Effector CD4-positive, alpha-beta T cell (primary cell): ENCODE results near the gene ARL13B.
"Not testable (repeated sequence)": the region's sequence is repeated elsewhere in the genome, so short reads cannot be mapped to it uniquely, and the experiment has no call there.

ENCODE experiments used
- DNase-seq: peaks from one replicate; pipeline ENCODE4 v3.0.0-alpha.2; 2020

Gene ARL13B

GRCh38 chr3:94063496-94064119, 83.7 kb downstream of the ARL13B start:
- no peak for DNase-seq

GRCh38 chr3:94064243-94064860, 84.4 kb downstream of the ARL13B start:
- no peak for DNase-seq

- no peak for DNase-seq
Measured at GRCh38 chr3:94065122-94065521, 85.2 kb downstream of the ARL13B start.

GRCh38 chr3:94065819-94066480, 86.0 kb downstream of the ARL13B start:
- DNase-seq, result no peak

DNA sequence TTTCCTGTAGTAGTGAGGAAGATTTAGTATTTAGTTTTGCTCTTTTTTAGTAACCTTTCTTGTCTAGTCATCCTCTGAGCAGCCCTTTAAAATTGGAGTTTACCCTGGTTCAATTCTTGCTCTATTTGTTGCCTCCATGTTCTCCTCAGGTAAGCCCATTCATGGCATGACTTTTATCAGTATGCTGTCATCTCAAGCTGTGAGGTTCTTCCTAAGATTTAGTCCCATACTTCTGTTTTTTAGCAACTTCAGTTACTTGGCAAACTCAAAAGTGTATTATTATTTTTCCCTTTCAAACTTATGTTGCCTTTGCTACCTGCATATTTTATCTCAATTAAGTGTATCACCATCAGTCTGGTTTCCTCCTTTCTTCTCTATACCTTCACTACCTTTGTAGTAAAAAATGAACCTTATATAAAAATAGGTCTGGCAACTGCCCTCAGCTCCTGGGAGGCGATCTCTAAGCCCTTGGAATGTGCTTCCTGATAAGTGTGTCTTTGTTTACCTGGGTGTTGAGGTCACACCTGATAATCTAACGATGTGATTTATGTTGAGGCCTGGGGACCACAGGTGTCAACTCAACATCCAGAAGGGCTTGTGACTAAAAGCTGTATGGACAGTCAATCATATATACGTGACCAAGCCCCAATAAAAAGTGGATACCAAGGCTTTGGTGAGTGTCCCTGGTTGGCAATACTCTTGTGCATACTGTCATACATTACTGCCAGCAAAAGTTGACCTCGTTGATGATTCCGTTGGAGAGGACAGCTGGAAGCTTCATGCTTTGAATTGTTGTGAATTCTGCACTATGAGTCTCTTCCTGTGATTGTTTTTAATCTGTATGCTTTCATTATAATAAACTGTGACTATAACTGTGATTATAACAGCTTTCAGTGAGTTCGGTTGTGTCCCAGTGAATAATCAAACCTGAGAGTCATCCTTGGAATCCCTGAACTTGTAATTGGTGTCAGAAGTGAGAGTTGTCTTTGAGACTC, 86.8 kb downstream of the ARL13B start:
- no peak for DNase-seq

DNA sequence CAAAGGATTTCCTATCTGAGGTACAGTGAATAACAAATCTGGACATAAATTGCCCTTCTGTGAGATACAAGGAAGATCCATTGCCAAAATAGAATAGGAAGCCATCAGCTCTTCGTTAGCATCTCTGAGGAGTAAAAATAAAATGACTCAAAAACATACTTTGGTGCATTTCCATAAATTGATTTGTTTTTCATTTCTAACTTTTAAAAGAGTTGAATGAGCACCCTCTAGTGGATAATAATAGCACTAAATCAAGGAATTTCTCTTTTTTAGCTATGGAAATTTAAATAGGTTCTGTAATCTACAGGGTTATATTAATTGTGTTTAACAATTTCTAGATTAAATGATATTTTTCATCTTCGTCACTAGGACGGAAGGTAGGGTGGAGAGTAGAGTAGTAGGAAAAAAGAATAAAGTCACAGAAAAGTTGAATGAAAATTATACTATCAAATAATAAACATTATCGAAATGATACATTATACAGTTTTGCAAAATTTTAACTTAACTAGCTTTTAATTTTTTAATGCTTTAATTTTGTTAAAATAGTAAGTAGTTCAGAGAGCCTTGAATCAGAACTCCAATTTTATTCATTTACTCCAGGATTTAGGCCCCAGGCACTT, 89.3 kb downstream of the ARL13B start:
- DNase-seq, result no peak

GRCh38 chr3:94070341-94070911, 90.5 kb downstream of the ARL13B start:
- DNase-seq, result no peak

DNA sequence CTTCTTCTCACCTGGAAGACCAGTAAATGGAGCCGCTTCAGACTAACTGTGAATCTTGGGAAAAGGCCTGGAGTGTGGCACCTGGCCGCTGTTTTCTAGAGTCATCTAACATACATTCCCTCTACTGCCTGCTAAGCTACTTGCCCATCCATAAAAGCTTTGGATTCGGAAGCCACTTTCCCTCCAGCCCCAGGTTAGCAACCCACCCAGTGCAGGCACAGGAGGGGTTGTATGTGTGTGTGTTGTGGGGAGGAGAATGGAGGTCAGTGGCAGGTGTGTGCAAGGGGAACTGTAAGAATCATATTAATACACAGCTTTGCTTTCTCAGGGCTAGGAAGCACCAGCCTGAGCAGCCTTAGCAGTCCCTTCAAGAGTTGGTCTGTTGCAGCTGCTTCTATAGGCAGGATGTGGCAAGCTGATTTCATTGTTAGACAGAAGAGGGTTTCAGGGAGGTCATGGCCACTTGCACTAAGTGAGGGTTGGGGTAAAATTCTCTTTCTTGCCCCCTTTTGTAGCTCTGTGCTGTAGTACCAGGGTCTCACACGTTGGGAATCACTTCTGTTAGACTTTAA, 91.8 kb downstream of the ARL13B start:
- DNase-seq, result no peak

GRCh38 chr3:94076055-94076454, 96.1 kb downstream of the ARL13B start:
- DNase-seq, result no peak

- DNase-seq, result not testable (repeated sequence)
Measured at GRCh38 chr3:94080552-94080951, 100.6 kb downstream of the ARL13B start.

DNA sequence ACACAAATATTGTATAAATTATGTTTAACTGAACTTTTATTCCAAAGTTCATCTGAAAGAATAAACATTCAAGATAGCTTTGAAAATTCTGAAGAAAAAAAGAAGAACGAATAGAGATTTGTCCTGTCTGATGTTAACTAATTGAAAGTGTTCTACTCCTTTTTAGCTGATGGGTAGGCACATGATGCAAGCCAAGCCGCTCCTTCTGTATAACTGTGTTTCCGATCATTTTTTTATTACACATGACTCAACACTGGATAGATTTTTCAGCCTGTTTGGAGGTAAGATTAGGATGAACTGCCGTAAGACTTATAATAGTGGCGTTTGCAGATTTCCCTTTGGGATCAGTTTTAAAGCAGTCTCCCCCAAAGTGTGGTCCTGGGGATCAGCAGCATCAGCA, 101.9 kb downstream of the ARL13B start:
- DNase-seq, result no peak

GRCh38 chr3:94082391-94082937, 102.5 kb downstream of the ARL13B start:
- DNase-seq, result no peak

- no peak for DNase-seq
Measured at GRCh38 chr3:94083261-94083660, 103.3 kb downstream of the ARL13B start.

GRCh38 chr3:94089126-94089525, 109.2 kb downstream of the ARL13B start:
- no peak for DNase-seq

GRCh38 chr3:94092086-94092485, 112.1 kb downstream of the ARL13B start:
- DNase-seq, result no peak

DNA sequence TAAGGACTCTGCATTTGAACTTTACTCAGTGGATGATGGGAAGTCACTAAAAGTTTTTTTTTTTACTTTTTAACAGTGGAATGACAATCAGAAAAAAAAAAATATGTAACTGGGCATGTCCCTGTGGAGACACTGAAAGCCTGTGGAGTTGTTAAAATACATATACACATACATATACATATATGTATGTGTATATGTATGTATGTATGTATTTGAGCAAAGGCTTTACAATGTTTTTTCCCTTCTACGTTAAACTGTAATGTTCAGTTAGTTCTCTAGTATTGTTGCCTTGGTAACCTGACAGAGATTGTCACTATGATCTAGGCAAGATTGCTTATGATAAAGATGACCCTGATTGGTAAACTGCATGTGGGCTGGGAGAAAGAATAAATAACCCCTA, 113.2 kb downstream of the ARL13B start:
- no peak for DNase-seq

GRCh38 chr3:94095111-94095510, 115.2 kb downstream of the ARL13B start:
- no peak for DNase-seq

- no peak for DNase-seq
Measured at GRCh38 chr3:94098452-94098851, 118.5 kb downstream of the ARL13B start.

GRCh38 chr3:94099311-94099710, 119.4 kb downstream of the ARL13B start:
- no peak for DNase-seq

GRCh38 chr3:94101860-94102259, 121.9 kb downstream of the ARL13B start:
- DNase-seq, result no peak
